C4-2B (cell line): Measurements from ENCODE around the gene UBTD2.
"Not testable (repeated sequence)": the region's sequence is repeated elsewhere in the genome, so short reads cannot be mapped to it uniquely, and the experiment has no call there.

Experiments
- H3K27ac ChIP-seq: fragments of 450-650 bp; 2 replicates; pipeline ENCODE4 v1.5.1; 2017
- CTCF ChIP-seq: fragments of 450-650 bp; conservative IDR thresholded peaks from 2 replicates; pipeline ENCODE4 v1.5.1; 2017; ENCODE audit warnings: mild to moderate bottlenecking
- ZFX ChIP-seq: fragments of 450-650 bp; IDR thresholded peaks from 2 replicates; pipeline ENCODE4 v1.6.1; 2017

Gene UBTD2

GRCh38 chr5:172288465-172288864 lies 4.9 kb upstream of the UBTD2 start:
- TF ChIP-seq CTCF = no peak
- TF ChIP-seq ZFX = no peak
- H3K27ac ChIP-seq = no peak overlapping the region

- H3K27ac ChIP-seq = not testable (repeated sequence)
These were observed 3.6 kb upstream of the UBTD2 start for GRCh38 chr5:172287140-172287539.

GRCh38 chr5:172285226-172286143 lies 1.9 kb upstream of the UBTD2 start:
- TF ChIP-seq CTCF (no peak), ZFX (no peak)
- no peak overlapping the region for H3K27ac ChIP-seq

GRCh38 chr5:172284611-172284980 lies 1.0 kb upstream of the UBTD2 start:
- TF ChIP-seq ZFX (no peak), CTCF (no peak)
- peak overlapping the region; percentile 74 for H3K27ac ChIP-seq

GRCh38 chr5:172283862-172284610 lies 472 bp upstream of the UBTD2 start:
- no peak for TF ChIP-seq CTCF
- TF ChIP-seq ZFX = peak; percentile 83
- peak overlapping the region; percentile 74 for H3K27ac ChIP-seq

GRCh38 chr5:172282272-172283019 lies 1.1 kb downstream of the UBTD2 start:
- no peak for TF ChIP-seq ZFX
- TF ChIP-seq CTCF = no peak
- peak overlapping the region; percentile 74 for H3K27ac ChIP-seq

- no peak overlapping the region for H3K27ac ChIP-seq
- TF ChIP-seq ZFX (no peak), CTCF (no peak)
These were observed 2.2 kb downstream of the UBTD2 start for GRCh38 chr5:172281346-172281745.
